Activated naive CD4-positive, alpha-beta T cell treated with Interleukin-2 at 50 U/mL for 16 hours (primary cell): ENCODE measurements around the gene SEMA3B.

Experiments
- DNase-seq: peaks from one replicate; pipeline ENCODE4 v3.0.0-alpha.2; 2020

Gene SEMA3B

GRCh38 chr3:50319181-50319893 lies 50.4 kb downstream of the SEMA3B start:
- no peak for DNase-seq

GRCh38 chr3:50319894-50320625 lies 51.1 kb downstream of the SEMA3B start:
- no peak for DNase-seq

GRCh38 chr3:50320853-50321335 lies 51.9 kb downstream of the SEMA3B start:
- DNase-seq, result peak; percentile 68

- DNase-seq, result peak; percentile 86
Observed at GRCh38 chr3:50321336-50322114, 52.6 kb downstream of the SEMA3B start.

- no peak for DNase-seq
Observed at GRCh38 chr3:50322115-50322385, 53.1 kb downstream of the SEMA3B start.

GRCh38 chr3:50322386-50323091 lies 53.6 kb downstream of the SEMA3B start, which contains the start of gene HYAL2:
TSS of gene HYAL2 (minus strand) at chr3:50322745. CDS start at chr3:50320489, 2,256 bp downstream.
- no peak for DNase-seq

GRCh38 chr3:50323092-50323600 lies 54.2 kb downstream of the SEMA3B start:
- no peak for DNase-seq

GRCh38 chr3:50323614-50324199 lies 54.8 kb downstream of the SEMA3B start:
- DNase-seq, result no peak

- DNase-seq, result peak; percentile 68
Observed at GRCh38 chr3:50324351-50325112, 55.6 kb downstream of the SEMA3B start.

- no peak for DNase-seq
Observed at GRCh38 chr3:50325113-50325480, 56.1 kb downstream of the SEMA3B start.

- no peak for DNase-seq
Observed at GRCh38 chr3:50325497-50326181, 56.7 kb downstream of the SEMA3B start.

- DNase-seq, result no peak
Observed at GRCh38 chr3:50326182-50326541, 57.2 kb downstream of the SEMA3B start.

GRCh38 chr3:50327129-50327528 lies 58.2 kb downstream of the SEMA3B start:
- DNase-seq, result no peak
